SK-N-SH treated with all-trans-retinoic acid at 6 μM for 48 hours (cell line): Measurements from ENCODE around the gene RAC2.

ENCODE experiments used
- ATAC-seq: fragments of 200-7000 bp; cut with Tn5 transposase; 3 replicates; pipeline ENCODE4 v1.9.1; 2020; ENCODE audit warnings: mild to moderate bottlenecking, moderate library complexity
- ARNTL ChIP-seq: fragments of 450-650 bp; formaldehyde crosslinking; IDR thresholded peaks from 2 replicates; pipeline ENCODE4 v1.5.0; 2020; ENCODE audit warnings: low read depth, mild to moderate bottlenecking, moderate library complexity, borderline replicate concordance
- BACH2 ChIP-seq: fragments of 250-450 bp; sonication (Bioruptor Pico); IDR thresholded peaks from 2 replicates; pipeline ENCODE4 v1.9.0; 2021; ENCODE audit warnings: mild to moderate bottlenecking, borderline replicate concordance
- CREB5 ChIP-seq: fragments of 250-450 bp; sonication (Bioruptor Pico); IDR thresholded peaks from 2 replicates; pipeline ENCODE4 v1.5.1; 2020; ENCODE audit warnings: low read depth, mild to moderate bottlenecking, moderate library complexity
- CSDC2 ChIP-seq: fragments of 250-450 bp; sonication (Bioruptor Pico); IDR thresholded peaks from 2 replicates; pipeline ENCODE4 v1.5.0; 2020; ENCODE audit warnings: mild to moderate bottlenecking, moderate library complexity
- ESRRG ChIP-seq: fragments of 250-450 bp; sonication (Bioruptor Pico); IDR thresholded peaks from 2 replicates; pipeline ENCODE4 v1.6.1; 2021; ENCODE audit warnings: mild to moderate bottlenecking
- GLIS3 ChIP-seq: fragments of 250-450 bp; sonication (Bioruptor Pico); IDR thresholded peaks from 2 replicates; pipeline ENCODE4 v1.5.0; 2020; ENCODE audit warnings: mild to moderate bottlenecking, moderate library complexity
- ISL1 ChIP-seq: fragments of 250-450 bp; sonication (Bioruptor Pico); IDR thresholded peaks from 2 replicates; pipeline ENCODE4 v2.1.2; 2022; ENCODE audit warnings: mild to moderate bottlenecking, moderate library complexity
- OSR1 ChIP-seq: fragments of 250-450 bp; sonication (Bioruptor Pico); IDR thresholded peaks from 2 replicates; pipeline ENCODE4 v1.8.0; 2022; ENCODE audit warnings: moderate library complexity, mild to moderate bottlenecking, inconsistent platforms
- PPARA ChIP-seq: fragments of 250-450 bp; sonication (Bioruptor Pico); IDR thresholded peaks from 2 replicates; pipeline ENCODE4 v1.5.0; 2020; ENCODE audit warnings: mild to moderate bottlenecking, borderline replicate concordance
- RARB ChIP-seq: fragments of 250-450 bp; sonication (Bioruptor Pico); IDR thresholded peaks from 2 replicates; pipeline ENCODE4 v1.8.0; 2021; ENCODE audit warnings: mild to moderate bottlenecking, moderate library complexity
- TCF4 ChIP-seq: fragments of 250-450 bp; sonication (Bioruptor Pico); IDR thresholded peaks from 2 replicates; pipeline ENCODE4 v1.8.0; 2021; ENCODE audit warnings: mild to moderate bottlenecking, moderate library complexity, borderline replicate concordance
- TOX ChIP-seq: fragments of 250-450 bp; sonication (Bioruptor Pico); IDR thresholded peaks from 2 replicates; pipeline ENCODE4 v1.8.0; 2021; ENCODE audit warnings: mild to moderate bottlenecking, moderate library complexity, borderline replicate concordance
- ZC3H10 ChIP-seq: fragments of 250-450 bp; sonication (Bioruptor Pico); IDR thresholded peaks from 2 replicates; pipeline ENCODE4 v1.5.1; 2021; ENCODE audit warnings: mild to moderate bottlenecking, moderate library complexity
- ZFP3 ChIP-seq: fragments of 250-450 bp; sonication (Bioruptor Pico); IDR thresholded peaks from 2 replicates; pipeline ENCODE4 v1.5.0; 2020; ENCODE audit warnings: mild to moderate bottlenecking, moderate library complexity
- ZFP30 ChIP-seq: fragments of 450-650 bp; formaldehyde crosslinking; IDR thresholded peaks from 2 replicates; pipeline ENCODE4 v1.5.0; 2022; ENCODE audit warnings: mild to moderate bottlenecking, moderate library complexity
- ZNF565 ChIP-seq: fragments of 450-650 bp; formaldehyde crosslinking; conservative IDR thresholded peaks from 2 replicates; pipeline ENCODE4 v1.5.0; 2020; ENCODE audit warnings: low read depth, mild to moderate bottlenecking, moderate library complexity
- ZNF70 ChIP-seq: fragments of 450-650 bp; formaldehyde crosslinking; IDR thresholded peaks from 2 replicates; pipeline ENCODE4 v1.5.0; 2020; ENCODE audit warnings: mild to moderate bottlenecking, moderate library complexity
- ZNF8 ChIP-seq: fragments of 450-650 bp; formaldehyde crosslinking; IDR thresholded peaks from 2 replicates; pipeline ENCODE4 v1.5.0; 2020; ENCODE audit warnings: mild to moderate bottlenecking, moderate library complexity
- TF ChIP-seq, protein P1 (sequence below): fragments of 250-450 bp; sonication (Bioruptor Pico); IDR thresholded peaks from 2 replicates; pipeline ENCODE4 v1.5.1; 2021; ENCODE audit warnings: mild to moderate bottlenecking, moderate library complexity
- TF ChIP-seq, protein P2 (sequence below): fragments of 250-450 bp; sonication (Bioruptor Pico); IDR thresholded peaks from 2 replicates; pipeline ENCODE4 v1.8.0; 2020; ENCODE audit warnings: mild to moderate bottlenecking, moderate library complexity, borderline replicate concordance
- TF ChIP-seq, protein P3 (sequence below): fragments of 250-450 bp; sonication (Bioruptor Pico); IDR thresholded peaks from 2 replicates; pipeline ENCODE4 v1.5.0; 2020; ENCODE audit warnings: mild to moderate bottlenecking, moderate library complexity
- TF ChIP-seq, protein P4 (sequence below): fragments of 250-450 bp; sonication (Bioruptor Pico); IDR thresholded peaks from 2 replicates; pipeline ENCODE4 v1.8.0; 2021; ENCODE audit warnings: low read depth, mild to moderate bottlenecking, moderate library complexity, borderline replicate concordance

Gene RAC2

GRCh38 chr22:37276776-37277175 is 32.7 kb upstream of the RAC2 start (continued):
- TF ChIP-seq, protein P1, sequence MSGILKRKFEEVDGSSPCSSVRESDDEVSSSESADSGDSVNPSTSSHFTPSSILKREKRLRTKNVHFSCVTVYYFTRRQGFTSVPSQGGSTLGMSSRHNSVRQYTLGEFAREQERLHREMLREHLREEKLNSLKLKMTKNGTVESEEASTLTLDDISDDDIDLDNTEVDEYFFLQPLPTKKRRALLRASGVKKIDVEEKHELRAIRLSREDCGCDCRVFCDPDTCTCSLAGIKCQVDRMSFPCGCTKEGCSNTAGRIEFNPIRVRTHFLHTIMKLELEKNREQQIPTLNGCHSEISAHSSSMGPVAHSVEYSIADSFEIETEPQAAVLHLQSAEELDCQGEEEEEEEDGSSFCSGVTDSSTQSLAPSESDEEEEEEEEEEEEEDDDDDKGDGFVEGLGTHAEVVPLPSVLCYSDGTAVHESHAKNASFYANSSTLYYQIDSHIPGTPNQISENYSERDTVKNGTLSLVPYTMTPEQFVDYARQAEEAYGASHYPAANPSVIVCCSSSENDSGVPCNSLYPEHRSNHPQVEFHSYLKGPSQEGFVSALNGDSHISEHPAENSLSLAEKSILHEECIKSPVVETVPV (CRISPR knock-in tag), result no peak
- TF ChIP-seq PPARA (CRISPR knock-in tag) (no peak), ESRRG (no peak)

DNA sequence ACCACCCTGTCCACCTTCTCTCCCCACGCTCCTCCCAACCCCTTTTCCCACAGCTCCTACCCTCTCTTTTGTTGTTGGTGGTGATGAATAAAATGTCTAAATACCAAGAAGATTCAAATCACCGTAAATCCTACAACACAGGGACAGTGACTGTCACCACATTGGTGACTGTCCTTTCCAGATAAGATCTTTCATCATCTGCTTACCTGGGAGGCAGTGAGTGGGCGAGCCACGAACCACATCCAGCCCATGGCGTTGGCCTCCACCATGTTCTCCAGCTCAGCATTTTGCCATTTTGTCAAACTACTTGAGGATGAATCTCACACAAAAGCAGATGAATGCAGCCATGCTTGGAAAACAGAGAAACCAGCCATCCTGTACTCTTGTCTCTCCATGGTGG is 31.6 kb upstream of the RAC2 start:
- no peak for ATAC-seq
- TF ChIP-seq, protein P2, sequence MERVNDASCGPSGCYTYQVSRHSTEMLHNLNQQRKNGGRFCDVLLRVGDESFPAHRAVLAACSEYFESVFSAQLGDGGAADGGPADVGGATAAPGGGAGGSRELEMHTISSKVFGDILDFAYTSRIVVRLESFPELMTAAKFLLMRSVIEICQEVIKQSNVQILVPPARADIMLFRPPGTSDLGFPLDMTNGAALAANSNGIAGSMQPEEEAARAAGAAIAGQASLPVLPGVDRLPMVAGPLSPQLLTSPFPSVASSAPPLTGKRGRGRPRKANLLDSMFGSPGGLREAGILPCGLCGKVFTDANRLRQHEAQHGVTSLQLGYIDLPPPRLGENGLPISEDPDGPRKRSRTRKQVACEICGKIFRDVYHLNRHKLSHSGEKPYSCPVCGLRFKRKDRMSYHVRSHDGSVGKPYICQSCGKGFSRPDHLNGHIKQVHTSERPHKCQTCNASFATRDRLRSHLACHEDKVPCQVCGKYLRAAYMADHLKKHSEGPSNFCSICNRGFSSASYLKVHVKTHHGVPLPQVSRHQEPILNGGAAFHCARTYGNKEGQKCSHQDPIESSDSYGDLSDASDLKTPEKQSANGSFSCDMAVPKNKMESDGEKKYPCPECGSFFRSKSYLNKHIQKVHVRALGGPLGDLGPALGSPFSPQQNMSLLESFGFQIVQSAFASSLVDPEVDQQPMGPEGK (CRISPR knock-in tag), result no peak
- TF ChIP-seq ZFP30 (CRISPR knock-in tag), result no peak
- TF ChIP-seq ZNF70, result no peak
- no peak for TF ChIP-seq ZC3H10
- TF ChIP-seq ZFP3, result no peak
- no peak for TF ChIP-seq TOX (CRISPR knock-in tag)
- TF ChIP-seq TCF4 (CRISPR knock-in tag), result no peak
- no peak for TF ChIP-seq CREB5
- TF ChIP-seq, protein P3, sequence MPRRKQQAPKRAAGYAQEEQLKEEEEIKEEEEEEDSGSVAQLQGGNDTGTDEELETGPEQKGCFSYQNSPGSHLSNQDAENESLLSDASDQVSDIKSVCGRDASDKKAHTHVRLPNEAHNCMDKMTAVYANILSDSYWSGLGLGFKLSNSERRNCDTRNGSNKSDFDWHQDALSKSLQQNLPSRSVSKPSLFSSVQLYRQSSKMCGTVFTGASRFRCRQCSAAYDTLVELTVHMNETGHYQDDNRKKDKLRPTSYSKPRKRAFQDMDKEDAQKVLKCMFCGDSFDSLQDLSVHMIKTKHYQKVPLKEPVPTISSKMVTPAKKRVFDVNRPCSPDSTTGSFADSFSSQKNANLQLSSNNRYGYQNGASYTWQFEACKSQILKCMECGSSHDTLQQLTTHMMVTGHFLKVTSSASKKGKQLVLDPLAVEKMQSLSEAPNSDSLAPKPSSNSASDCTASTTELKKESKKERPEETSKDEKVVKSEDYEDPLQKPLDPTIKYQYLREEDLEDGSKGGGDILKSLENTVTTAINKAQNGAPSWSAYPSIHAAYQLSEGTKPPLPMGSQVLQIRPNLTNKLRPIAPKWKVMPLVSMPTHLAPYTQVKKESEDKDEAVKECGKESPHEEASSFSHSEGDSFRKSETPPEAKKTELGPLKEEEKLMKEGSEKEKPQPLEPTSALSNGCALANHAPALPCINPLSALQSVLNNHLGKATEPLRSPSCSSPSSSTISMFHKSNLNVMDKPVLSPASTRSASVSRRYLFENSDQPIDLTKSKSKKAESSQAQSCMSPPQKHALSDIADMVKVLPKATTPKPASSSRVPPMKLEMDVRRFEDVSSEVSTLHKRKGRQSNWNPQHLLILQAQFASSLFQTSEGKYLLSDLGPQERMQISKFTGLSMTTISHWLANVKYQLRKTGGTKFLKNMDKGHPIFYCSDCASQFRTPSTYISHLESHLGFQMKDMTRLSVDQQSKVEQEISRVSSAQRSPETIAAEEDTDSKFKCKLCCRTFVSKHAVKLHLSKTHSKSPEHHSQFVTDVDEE (CRISPR knock-in tag), result no peak
- no peak for TF ChIP-seq ISL1 (CRISPR knock-in tag)
- TF ChIP-seq ESRRG, result no peak
- TF ChIP-seq ZNF565 (CRISPR knock-in tag), result no peak
- TF ChIP-seq BACH2 (CRISPR knock-in tag), result no peak
- TF ChIP-seq GLIS3 (CRISPR knock-in tag), result no peak
- TF ChIP-seq ZNF8, result no peak
- no peak for TF ChIP-seq PPARA (CRISPR knock-in tag)
- TF ChIP-seq ARNTL, result no peak

- TF ChIP-seq, protein P1 (CRISPR knock-in tag), result no peak
- TF ChIP-seq ZC3H10 (no peak), TOX (CRISPR knock-in tag) (no peak), ZNF8 (no peak), ZNF70 (no peak), OSR1 (CRISPR knock-in tag) (no peak), ZFP3 (no peak), PPARA (CRISPR knock-in tag) (no peak), ISL1 (CRISPR knock-in tag) (no peak), RARB (no peak), BACH2 (CRISPR knock-in tag) (no peak), GLIS3 (CRISPR knock-in tag) (no peak), TCF4 (CRISPR knock-in tag) (no peak), ZNF565 (CRISPR knock-in tag) (no peak), CSDC2 (CRISPR knock-in tag) (no peak)
- TF ChIP-seq, protein P3 (CRISPR knock-in tag), result no peak
- TF ChIP-seq, protein P2 (CRISPR knock-in tag), result no peak
- TF ChIP-seq, protein P4, sequence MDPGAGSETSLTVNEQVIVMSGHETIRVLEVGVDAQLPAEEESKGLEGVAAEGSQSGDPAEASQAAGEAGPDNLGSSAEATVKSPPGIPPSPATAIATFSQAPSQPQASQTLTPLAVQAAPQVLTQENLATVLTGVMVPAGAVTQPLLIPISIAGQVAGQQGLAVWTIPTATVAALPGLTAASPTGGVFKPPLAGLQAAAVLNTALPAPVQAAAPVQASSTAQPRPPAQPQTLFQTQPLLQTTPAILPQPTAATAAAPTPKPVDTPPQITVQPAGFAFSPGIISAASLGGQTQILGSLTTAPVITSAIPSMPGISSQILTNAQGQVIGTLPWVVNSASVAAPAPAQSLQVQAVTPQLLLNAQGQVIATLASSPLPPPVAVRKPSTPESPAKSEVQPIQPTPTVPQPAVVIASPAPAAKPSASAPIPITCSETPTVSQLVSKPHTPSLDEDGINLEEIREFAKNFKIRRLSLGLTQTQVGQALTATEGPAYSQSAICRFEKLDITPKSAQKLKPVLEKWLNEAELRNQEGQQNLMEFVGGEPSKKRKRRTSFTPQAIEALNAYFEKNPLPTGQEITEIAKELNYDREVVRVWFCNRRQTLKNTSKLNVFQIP (CRISPR knock-in tag), result no peak
- no peak for ATAC-seq
Measured at GRCh38 chr22:37275134-37275533, 31.1 kb upstream of the RAC2 start.
